ENCODE data around the gene STX8.
"Not testable (repeated sequence)": the region's sequence is repeated elsewhere in the genome, so short reads cannot be mapped to it uniquely, and the experiment has no call there.

DNA sequence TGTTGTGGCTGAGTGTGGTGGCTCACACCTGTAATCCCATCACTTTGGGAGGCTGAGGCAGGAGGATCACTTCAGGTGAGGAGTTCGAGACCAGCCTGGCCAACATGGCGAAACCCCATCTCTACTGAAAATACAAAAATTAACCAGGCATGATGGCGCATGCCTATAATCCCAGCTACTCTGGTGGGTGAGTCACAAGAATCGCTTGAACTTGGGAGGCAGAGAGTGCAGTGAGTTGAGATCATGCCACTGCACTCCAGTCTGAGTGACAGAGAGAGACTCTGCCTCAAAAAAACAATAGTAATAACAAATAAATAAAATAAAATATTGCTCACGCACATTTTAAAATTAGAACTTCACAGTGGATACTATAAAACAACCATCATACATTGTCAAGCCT is 31.4 kb upstream of the STX8 start:
- TF ChIP-seq, protein P1, sequence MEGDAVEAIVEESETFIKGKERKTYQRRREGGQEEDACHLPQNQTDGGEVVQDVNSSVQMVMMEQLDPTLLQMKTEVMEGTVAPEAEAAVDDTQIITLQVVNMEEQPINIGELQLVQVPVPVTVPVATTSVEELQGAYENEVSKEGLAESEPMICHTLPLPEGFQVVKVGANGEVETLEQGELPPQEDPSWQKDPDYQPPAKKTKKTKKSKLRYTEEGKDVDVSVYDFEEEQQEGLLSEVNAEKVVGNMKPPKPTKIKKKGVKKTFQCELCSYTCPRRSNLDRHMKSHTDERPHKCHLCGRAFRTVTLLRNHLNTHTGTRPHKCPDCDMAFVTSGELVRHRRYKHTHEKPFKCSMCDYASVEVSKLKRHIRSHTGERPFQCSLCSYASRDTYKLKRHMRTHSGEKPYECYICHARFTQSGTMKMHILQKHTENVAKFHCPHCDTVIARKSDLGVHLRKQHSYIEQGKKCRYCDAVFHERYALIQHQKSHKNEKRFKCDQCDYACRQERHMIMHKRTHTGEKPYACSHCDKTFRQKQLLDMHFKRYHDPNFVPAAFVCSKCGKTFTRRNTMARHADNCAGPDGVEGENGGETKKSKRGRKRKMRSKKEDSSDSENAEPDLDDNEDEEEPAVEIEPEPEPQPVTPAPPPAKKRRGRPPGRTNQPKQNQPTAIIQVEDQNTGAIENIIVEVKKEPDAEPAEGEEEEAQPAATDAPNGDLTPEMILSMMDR (IDR thresholded peaks at IDR 0.05): not testable (repeated sequence)
- not testable (repeated sequence) for TF ChIP-seq POLR2A (IDR thresholded peaks at IDR 0.05); POLR2AphosphoS5 (IDR thresholded peaks at IDR 0.05; ENCODE audit: insufficient read depth in 1 of 2, low read depth in 1 of 2)

Measured in vagina (tissue), 2 donors.